DMS153 treated with DMSO at 0.1 percent for 48 hours (cell line): ENCODE measurements around the gene TMEM63B.
"Not testable (repeated sequence)": the region's sequence is repeated elsewhere in the genome, so short reads cannot be mapped to it uniquely, and the experiment has no call there.

Experiments used
- DNase-seq: peaks from one replicate; lab custom pipeline; 2025; ENCODE audit not compliant: unreplicated experiment; lab: John Stamatoyannopoulos, UW

Gene TMEM63B

DNA sequence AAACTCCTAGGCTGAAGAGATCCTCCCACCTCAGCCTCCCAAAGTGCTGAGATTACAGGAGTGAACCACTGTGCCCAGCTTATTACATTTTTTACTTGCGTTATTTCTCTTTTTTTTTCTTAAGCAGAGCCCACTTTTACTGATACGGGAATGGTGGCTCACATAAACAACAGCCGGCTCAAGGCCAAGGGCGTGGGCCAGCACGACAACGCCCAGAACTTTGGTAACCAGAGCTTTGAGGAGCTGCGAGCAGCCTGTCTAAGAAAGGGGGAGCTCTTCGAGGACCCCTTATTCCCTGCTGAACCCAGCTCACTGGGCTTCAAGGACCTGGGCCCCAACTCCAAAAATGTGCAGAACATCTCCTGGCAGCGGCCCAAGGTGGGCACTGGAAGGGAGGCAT, 41.8 kb downstream of the TMEM63B start:
- DNase-seq, result no peak

DNA sequence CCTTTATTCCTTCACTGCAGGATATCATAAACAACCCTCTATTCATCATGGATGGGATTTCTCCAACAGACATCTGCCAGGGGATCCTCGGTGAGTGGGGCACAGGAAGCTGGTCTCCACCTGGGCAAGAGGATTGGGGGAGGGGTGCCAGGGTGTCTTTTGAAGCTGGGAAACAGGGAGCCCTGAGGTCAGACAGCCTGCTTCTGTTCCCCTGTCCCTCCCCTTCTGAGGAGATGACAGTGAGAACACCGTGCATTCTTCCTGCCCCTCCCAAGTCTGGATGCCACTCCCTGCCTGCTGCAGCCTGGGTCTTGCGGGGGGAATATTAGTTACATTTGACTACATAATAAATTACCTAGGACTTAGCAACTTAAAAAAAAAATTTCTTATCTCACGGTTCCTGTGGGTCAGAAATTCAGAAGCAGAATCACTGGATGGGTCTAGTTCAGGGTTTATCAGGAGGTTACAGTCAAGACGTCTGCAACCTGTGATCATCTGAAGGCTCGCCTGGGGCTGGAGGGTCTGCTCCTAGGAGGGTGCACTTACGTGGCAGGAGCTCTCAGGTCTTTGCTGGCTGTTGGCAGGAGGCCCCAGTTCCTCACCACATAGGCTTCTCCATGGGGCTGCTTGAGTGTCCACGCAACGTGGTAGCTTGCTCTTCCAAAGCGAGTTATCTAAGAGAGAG, 42.7 kb downstream of the TMEM63B start:
- no peak for DNase-seq

DNA sequence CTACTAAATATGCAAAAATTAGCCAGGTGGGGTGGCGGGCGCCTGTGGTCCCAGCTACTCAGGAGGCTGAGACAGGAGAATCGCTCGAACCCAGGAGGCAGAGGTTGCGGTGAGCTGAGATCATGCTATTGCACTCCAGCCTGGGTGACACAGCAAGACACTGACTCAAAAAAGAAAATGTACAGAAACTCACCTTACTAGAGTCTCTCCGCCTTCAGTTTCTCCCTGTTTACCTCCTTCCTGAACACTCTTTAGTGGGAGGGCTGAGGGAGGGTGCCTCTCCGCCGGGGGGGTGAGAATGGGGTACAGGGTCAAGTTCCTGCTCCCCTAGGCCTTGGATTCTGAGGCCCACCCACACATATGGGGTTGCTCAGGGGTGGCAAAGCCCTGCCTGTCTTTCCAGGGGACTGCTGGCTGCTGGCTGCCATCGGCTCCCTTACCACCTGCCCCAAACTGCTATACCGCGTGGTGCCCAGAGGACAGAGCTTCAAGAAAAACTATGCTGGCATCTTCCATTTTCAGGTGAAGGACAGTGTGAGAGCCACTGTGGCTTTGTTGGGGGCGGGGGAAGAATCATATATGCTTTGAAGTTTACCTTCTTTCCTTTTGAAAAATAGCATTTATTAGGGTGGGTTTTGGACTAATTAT, 44.7 kb downstream of the TMEM63B start:
- no peak for DNase-seq

DNA sequence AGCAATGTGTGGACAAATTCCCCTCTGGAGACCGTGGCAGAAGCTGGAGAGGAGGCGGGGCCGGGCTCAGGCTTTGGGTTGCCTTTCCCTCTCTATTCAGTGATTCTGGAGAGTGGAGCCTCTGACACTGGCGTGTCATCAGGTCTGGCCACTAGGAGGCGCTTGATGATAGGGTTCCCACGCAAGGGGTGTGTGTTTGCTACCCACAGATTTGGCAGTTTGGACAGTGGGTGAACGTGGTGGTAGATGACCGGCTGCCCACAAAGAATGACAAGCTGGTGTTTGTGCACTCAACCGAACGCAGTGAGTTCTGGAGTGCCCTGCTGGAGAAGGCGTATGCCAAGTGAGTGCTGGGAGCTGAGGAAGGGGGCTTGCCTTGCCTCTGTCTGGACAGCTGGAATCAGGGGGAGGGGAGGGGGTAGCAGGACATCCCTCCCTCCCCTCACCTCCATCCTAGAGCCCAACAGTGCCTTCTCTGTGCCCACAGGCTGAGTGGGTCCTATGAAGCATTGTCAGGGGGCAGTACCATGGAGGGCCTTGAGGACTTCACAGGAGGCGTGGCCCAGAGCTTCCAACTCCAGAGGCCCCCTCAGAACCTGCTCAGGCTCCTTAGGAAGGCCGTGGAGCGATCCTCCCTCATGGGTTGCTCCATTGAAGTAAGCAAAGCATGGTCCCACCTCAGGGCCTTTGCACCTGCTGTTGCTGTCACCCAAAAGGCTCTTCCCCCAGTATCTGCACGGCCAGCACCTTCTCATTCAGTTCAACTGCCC, 45.6 kb downstream of the TMEM63B start:
- peak; percentile 45 for DNase-seq

DNA sequence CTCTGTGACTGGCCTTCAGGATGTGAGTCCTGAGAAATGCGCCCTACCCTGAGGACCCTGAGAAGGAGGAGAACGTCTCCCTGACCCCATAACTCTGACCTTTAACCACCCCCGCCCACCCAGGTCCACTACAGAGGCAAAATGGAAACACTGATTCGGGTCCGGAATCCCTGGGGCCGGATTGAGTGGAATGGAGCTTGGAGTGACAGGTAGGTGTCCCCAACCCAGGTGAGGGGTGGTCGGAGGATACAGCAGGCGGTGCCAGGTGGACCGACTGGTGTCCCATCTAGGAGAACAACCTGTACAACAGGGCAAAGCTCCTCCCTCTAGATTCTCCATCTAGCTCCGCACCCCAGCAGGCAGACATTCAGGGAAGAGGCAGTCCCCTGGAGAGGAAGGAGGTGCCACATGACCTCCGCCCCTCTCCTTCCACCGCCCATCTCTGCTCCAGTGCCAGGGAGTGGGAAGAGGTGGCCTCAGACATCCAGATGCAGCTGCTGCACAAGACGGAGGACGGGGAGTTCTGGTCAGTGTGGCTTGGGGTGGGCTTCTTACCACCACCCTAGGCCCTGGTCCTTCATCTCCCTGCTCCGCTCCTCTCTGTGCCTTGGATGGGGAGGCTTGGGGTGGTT, 48.9 kb downstream of the TMEM63B start:
- DNase-seq, result no peak

DNA sequence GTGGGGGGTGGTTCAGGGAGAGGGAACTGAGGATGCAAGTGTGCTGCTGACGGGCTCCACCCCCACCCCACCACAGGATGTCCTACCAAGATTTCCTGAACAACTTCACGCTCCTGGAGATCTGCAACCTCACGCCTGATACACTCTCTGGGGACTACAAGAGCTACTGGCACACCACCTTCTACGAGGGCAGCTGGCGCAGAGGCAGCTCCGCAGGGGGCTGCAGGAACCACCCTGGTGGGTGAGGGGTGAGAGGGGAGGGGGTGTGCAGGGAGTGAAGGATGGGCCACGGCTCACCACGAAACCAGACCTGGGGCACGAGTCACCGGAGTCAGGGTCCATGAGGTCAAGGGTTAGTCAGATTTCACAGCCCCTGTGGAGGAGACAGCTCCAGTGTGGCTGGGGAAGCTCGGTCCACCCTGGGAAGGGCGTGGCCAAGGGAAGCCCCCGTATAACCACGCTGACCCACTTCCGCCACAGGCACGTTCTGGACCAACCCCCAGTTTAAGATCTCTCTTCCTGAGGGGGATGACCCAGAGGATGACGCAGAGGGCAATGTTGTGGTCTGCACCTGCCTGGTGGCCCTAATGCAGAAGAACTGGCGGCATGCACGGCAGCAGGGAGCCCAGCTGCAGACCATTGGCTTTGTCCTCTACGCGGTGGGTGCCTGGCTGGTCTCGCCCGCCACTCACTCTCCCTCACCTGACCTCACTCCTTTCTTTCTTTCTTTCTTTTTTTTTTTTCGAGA, 49.6 kb downstream of the TMEM63B start:
- DNase-seq, result no peak

DNA sequence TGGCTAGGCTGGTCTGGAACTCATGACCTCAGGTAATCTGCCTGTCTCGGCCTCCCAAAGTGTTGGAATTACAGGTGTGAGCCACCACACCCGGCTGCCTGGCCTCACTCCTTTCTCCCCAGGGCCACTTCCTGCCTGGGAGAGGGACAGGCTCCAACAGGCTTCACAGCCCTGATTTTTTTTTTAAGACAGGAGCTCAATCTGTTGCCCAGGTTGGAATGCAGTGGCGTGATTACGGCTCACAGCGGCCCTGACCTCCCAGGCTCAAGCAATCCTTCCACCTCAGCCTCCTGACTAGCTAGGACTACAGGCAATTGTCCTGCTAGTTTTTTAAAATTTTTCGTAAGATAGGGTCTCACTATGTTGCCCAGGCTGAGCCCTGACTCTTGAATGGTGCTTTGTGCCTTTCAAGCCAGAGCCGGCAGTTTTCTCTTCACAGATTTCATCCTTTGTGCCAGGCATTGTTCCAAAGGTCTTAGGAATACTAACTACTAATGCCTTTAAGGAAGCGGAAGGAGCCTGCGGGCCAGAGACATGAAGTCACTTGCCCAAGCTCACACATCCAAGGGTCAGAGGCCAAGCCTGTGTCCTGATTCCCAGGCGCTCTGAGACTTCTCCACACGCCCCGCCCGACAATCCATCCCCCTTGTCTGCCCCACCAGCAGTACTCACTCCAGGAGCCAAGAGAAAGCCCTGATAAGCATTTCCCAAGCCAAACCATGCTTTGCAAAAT, 50.5 kb downstream of the TMEM63B start:
- DNase-seq, result no peak

DNA sequence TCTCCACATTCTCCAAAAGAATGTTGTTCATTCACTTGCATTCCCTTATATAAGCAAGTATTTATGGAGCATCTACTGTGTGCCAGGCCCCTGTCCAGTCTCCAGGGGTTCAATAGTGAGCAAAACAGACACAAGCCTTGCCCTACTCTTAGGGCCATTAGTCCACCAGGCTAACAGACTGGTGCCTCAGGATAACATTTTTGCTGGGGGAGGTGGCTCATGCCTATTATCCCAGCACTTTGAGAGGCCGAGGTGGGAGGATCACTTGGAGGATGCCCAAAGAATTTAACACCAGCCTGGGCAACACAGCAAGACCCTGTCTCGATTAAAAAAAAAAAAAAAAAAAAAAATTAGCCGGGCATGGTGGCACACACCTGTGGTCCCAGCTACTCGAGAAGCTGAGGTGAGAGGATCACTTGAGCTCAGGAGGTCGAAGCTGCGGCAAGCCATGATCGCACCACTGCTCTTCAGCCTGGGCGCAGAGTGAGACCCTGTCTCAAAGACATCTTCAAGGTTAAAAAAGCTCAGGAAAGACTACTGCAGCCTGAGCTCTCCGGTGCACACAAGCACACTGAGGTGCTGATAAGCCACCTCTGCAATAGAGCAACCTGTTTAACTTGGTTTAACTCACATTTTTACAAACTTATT, 51.2 kb downstream of the TMEM63B start:
- no peak for DNase-seq

DNA sequence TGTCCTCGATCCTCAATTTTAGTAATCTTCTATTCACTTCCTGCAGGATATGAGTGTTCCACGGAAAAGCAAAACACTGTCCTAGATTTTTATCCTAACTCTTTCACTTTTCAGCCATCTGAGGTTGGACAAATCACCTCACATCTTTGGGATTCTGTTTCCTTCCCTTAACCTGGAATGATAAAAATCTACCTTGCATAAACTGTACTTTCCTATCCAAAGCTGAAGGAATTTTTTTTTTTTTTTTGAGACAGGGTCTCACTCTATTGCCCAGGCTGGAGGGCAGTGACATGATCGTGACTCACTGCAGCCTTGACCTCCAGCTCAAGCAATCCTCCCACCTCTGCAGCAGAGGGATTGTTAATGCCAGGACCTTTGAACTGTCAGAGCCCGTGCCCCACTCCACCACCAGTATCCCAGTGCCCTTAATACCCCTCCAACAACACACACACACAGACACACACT, 51.8 kb downstream of the TMEM63B start:
- no peak for DNase-seq

DNA sequence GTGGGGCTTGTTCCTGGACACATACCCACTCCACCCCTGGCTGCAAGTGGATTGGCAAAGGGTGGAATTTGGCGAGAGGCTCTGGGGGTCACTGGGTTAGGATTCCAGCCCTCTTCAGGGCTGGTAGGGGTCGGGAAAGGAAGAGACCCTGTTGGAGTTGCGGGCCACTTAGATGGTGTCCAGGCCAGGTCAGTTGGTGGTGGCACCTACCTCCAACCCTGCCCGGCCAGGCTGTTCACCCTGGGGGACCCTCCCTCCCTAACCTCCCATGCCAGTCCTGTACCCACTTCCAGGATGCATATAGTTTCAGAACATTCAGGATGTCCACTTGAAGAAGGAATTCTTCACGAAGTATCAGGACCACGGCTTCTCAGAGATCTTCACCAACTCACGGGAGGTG, 52.3 kb downstream of the TMEM63B start:
- DNase-seq, result no peak

DNA sequence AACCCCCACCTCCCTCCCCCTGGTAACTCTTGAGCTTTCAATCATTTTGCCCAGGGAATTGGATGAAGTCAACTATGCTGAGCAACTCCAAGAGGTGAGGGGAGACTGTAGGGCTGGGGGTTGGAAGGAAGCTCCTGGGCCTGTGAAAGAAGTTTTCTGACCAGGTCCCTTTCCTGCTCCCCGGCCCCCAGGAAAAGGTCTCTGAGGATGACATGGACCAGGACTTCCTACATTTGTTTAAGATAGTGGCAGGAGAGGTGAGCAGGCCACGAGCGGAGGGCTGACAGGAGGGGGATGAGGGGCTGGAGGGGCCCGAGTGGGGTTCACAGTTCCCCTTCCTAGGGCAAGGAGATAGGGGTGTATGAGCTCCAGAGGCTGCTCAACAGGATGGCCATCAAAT, 53.1 kb downstream of the TMEM63B start:
- no peak for DNase-seq

DNA sequence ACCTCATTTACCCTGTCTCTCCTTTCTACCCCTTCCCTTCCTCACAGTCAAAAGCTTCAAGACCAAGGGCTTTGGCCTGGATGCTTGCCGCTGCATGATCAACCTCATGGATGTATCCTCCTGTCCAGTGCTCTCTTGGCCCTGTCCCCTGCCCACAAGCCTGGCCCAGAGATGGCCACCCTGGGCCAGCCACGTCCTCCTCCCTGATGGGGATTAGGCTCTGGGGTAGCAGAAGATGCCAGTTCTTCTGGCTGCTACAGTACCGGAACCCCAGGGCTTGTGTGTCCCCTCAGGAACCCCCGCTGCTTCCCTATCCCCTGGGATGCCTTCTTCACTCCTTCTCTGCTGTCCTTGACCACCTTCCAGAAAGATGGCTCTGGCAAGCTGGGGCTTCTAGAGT, 53.5 kb downstream of the TMEM63B start:
- DNase-seq, result no peak

DNA sequence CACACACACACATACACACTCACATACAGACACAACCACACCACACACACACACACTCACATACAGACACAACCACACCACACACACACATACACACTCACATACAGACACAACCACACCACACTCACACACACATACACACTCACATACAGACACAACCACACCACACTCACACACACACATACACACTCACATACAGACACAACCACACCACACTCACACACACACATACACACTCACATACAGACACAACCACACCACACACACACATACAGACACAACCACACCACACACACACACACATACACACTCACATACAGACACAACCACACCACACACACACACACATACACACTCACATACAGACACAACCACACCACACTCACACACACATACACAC, 54.4 kb downstream of the TMEM63B start:
- not testable (repeated sequence) for DNase-seq

DNA sequence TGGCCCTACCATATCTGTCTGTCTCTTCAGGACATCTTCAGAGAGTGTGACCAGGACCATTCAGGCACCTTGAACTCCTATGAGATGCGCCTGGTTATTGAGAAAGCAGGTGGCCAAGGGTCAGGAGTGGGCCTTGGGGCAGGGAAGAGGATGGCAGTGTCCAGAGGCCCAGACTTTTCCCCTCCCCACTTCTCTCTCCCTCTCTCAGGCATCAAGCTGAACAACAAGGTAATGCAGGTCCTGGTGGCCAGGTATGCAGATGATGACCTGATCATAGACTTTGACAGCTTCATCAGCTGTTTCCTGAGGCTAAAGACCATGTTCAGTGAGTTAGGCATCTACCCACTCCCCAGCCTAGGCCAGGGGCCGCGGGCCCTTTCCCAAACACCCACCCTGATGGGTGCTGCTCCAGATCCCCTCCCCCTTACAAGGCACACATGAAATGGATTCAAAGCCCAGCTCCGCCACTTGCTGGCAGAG, 55.6 kb downstream of the TMEM63B start:
- DNase-seq, result no peak

DNA sequence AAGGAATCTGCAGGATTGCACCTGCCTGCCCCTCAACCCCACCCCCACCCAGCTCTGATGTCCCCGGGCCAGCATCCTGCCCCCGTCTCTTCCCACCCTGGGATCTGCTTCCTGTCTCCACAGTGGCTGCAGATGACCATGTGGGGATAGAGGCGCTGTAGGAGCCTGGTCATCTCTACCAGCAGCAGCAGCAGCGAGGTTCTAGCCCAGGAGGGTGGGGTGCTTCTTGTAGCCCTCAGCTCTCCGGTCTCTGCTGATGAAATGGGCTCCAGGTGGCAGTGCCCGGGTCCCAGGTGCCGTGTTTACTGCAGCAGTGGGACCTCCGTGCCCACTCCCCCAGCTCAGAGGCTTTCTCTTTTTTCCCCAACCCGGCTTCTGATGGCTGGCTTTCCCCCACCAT, 56.4 kb downstream of the TMEM63B start:
- DNase-seq, result no peak

DNA sequence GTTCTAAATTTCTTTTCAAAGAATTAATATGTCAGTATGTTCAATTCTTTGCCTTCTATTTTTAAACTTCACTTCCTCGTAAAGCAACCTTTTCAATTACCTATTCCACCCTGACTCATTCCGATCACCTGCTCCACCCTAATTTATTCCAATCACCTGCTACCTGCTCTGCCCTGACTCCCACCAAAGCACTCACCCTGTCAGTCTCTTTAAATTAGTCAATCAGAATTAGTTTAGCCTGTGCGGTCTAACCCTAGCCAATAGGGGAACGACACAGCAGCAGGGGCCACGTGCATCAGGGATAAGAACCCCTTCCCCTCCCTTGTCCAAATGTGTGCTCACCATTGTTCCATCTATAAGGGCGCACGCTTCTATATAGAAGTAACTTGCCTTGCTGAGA, 58.0 kb downstream of the TMEM63B start:
- not testable (repeated sequence) for DNase-seq

DNA sequence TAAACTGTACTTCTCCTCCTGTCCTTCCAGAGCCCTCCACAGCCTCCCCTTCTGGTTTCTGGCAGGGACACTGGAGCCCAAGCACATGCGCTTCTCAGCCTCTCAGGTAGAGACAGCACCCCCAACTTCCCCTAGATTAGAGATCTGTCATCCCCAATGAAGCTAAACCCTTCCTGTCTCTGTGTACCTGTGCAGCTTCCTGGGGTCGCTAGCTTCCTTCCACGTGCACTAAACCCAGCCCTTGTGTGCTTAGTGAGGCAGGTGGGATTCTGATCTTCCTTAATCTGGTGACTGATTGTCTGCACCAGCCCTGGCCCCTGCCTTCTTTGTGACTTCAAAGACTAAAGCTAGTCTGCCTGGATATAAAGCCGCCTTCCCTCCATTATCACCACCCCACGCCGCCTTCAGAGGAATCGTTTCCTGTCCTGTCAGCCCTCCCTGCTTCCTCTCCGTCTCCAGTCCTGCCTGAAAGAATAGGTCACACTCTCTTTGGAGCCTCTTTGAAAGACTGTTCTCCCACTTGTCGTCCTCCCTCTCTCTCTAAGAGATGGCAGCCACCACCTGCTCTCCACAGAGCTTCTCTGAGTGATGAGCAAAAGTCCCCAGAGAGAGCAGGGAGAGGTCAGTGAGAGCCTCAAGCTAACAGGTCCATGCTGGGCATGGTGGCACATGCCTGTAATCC, 58.7 kb downstream of the TMEM63B start:
- no peak for DNase-seq

DNA sequence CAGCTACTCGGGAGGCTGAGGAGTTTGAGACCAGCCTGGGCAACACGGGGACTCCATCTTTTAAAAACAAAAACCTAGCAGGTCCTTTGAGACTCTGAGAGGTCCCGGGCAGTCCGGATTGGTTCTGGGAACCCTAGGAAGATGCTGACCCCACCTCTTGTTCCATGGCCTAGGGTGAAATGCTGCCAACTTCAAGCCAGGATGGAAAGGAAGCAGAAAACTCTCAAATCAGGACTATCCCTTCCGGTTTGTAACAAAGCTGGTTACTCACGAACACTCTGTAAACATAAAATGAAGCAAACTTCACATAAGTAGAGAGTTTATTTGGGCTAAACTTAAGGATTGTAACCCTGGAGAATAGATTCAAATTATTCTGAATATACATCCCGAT, 59.3 kb downstream of the TMEM63B start:
- no peak for DNase-seq

DNA sequence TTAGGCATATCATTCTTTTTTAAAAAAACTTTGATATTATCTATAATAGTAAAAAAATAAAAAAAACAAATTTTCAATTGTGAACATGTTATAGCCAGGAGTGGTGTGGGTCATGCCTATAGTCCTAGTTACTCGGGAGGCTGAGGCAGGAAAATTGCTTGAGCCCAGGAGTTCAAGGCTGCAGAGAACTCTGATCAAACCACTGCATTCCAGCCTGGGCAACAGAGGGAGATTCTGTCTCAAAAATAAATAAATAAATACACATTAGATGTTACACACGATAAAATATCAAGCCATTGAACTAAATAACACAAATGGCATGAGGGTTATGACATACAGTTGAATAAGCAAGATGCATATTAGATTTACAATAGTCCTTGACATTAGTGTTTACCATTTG, 61.5 kb downstream of the TMEM63B start:
- DNase-seq, result no peak
